Gastroesophageal sphincter (tissue), 2 donors: ENCODE results near the gene ACP4.

Source experiments
- POLR2A ChIP-seq, 2 donors: fragments of 450-650 bp; IDR thresholded peaks; one replicate each; pipeline ENCODE4 v1.6.1; 2017; ENCODE audit warnings: antibody characterized with exemption in 2 of 2, mild to moderate bottlenecking in 2 of 2, moderate library complexity in 1 of 2
- POLR2AphosphoS5 ChIP-seq: sonication (generic); formaldehyde crosslinking; IDR thresholded peaks from one replicate; pipeline ENCODE4 v1.6.1; 2017; ENCODE audit warnings: antibody characterized with exemption

GRCh38 chr19:50835103-50835784 is 45.0 kb downstream of the ACP4 start:
- TF ChIP-seq POLR2AphosphoS5 (no peak), POLR2A (IDR thresholded peaks at IDR 0.05) (no peak)
